ENCODE data around the gene CNIH1. TPM values are rescaled to one million over a fixed set of nuclear protein-coding genes. Genes with fewer than 3 reads are reported as not detected.

CNIH1 gene
- total RNA-seq, 1 experiment from 2014 or later, result 118 TPM

DNA sequence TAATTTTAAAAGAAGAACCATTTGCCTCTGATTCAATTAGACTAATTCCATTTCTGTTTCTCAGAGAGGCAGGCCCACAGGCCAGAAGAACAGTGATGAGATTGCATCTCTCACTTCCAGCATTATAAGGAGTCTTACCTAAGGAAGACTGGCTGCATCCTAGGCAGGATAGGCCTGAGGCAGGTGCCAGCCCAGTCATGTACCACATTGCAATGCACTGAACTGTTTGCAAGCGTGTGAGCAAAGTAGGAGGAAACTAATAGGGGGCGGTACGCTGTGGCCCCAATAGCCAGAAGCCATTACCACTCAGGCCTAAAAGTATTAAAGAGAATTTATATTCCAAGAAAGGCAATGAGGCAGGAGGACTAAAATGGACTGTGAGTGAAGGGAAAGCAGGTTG is 12.1 kb upstream of the CNIH1 start:
- Mint-ChIP-seq H3K27me3 (ENCODE audit: unreplicated experiment) (no peaks in the 10 kb centered on the region), H3K4me3 (ENCODE audit: low read depth, unreplicated experiment) (no peak overlapping the region), H3K27ac (ENCODE audit: unreplicated experiment) (no peak overlapping the region), H3K9me3 (ENCODE audit: low read depth, unreplicated experiment) (no peaks in the 10 kb centered on the region), H3K4me1 (ENCODE audit: low read depth, unreplicated experiment) (no peaks in the 10 kb centered on the region), H3K36me3 (ENCODE audit: insufficient read depth, unreplicated experiment) (no peaks in the 10 kb centered on the region)
- intact Hi-C loops (cut with micrococcal nuclease; ENCODE audit: unreplicated experiment), result no loop called here
- TF ChIP-seq, protein P1, sequence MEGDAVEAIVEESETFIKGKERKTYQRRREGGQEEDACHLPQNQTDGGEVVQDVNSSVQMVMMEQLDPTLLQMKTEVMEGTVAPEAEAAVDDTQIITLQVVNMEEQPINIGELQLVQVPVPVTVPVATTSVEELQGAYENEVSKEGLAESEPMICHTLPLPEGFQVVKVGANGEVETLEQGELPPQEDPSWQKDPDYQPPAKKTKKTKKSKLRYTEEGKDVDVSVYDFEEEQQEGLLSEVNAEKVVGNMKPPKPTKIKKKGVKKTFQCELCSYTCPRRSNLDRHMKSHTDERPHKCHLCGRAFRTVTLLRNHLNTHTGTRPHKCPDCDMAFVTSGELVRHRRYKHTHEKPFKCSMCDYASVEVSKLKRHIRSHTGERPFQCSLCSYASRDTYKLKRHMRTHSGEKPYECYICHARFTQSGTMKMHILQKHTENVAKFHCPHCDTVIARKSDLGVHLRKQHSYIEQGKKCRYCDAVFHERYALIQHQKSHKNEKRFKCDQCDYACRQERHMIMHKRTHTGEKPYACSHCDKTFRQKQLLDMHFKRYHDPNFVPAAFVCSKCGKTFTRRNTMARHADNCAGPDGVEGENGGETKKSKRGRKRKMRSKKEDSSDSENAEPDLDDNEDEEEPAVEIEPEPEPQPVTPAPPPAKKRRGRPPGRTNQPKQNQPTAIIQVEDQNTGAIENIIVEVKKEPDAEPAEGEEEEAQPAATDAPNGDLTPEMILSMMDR (IDR thresholded peaks at IDR 0.05; ENCODE audit: unreplicated experiment), result no peak
- CTCF ChIA-PET, result no interaction called here
- BruUV-seq (replicated peaks), result no TSS peak
- no peak for DNase-seq

DNA sequence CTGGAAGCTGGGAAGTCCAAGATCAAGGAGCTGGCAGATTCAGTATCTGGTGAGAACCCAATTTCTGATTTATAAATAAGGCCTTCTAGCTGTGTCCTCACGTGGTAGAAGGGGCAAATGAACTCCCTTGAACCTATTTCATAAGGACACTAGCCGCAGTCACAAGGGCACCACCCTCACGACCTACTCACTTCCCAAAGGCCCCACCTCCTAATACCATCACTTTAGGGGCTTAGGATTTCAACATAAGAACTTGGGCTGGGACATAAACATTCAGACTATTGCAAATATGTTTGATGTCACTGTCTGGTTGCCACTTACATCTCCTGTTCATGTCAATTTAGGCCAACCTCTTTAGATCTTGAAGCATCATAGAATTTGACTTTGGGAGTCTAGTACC is 10.8 kb upstream of the CNIH1 start:
- Mint-ChIP-seq H3K36me3 (ENCODE audit: insufficient read depth, unreplicated experiment) (no peaks in the 10 kb centered on the region), H3K9me3 (ENCODE audit: low read depth, unreplicated experiment) (no peaks in the 10 kb centered on the region), H3K27ac (ENCODE audit: unreplicated experiment) (no peak overlapping the region), H3K27me3 (ENCODE audit: unreplicated experiment) (no peaks in the 10 kb centered on the region), H3K4me3 (ENCODE audit: low read depth, unreplicated experiment) (no peak overlapping the region), H3K4me1 (ENCODE audit: low read depth, unreplicated experiment) (peaks cover under 1% of the 10 kb centered on the region)
- CTCF ChIA-PET, result no interaction called here
- TF ChIP-seq, protein P1 (IDR thresholded peaks at IDR 0.05; ENCODE audit: unreplicated experiment), result no peak
- no peak for DNase-seq
- BruUV-seq (replicated peaks), result no TSS peak
- intact Hi-C loops (cut with micrococcal nuclease; ENCODE audit: unreplicated experiment), result no loop called here

DNA sequence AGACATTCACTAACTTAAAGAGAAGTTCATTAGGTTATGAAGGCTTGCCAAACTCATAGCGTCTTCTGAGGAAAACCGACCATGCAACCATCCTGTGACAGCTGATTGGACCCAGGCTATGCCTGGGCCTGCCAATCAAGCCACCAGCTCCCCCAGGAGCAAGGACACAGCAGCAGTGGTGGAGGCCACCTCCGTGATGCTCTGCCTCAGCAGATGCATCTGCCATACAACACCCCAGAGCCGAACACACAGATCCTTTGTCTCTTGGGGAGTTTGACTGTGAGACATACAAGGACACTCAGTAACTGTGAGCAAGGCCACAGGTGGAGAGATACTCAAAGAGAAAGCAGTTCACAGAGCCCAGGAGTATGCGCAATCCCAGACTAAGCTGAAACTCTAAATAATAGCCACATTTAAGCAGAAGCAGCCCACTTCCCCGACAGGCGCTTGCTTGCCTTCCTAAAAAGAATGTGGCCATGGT is 10.0 kb upstream of the CNIH1 start:
- TF ChIP-seq, protein P1 (IDR thresholded peaks at IDR 0.05; ENCODE audit: unreplicated experiment), result no peak
- CTCF ChIA-PET, result no interaction called here
- no peaks in the 10 kb centered on the region for H3K9me3 Mint-ChIP-seq (ENCODE audit: low read depth, unreplicated experiment)
- H3K27ac Mint-ChIP-seq (ENCODE audit: unreplicated experiment), result no peak overlapping the region
- H3K4me1 Mint-ChIP-seq (ENCODE audit: low read depth, unreplicated experiment), result peaks cover 9% of the 10 kb centered on the region
- no peaks in the 10 kb centered on the region for H3K36me3 Mint-ChIP-seq (ENCODE audit: insufficient read depth, unreplicated experiment)
- H3K4me3 Mint-ChIP-seq (ENCODE audit: low read depth, unreplicated experiment), result no peak overlapping the region
- intact Hi-C loops (cut with micrococcal nuclease; ENCODE audit: unreplicated experiment), result no loop called here
- DNase-seq, result no peak
- H3K27me3 Mint-ChIP-seq (ENCODE audit: unreplicated experiment), result no peaks in the 10 kb centered on the region
- BruUV-seq (replicated peaks), result no TSS peak

DNA sequence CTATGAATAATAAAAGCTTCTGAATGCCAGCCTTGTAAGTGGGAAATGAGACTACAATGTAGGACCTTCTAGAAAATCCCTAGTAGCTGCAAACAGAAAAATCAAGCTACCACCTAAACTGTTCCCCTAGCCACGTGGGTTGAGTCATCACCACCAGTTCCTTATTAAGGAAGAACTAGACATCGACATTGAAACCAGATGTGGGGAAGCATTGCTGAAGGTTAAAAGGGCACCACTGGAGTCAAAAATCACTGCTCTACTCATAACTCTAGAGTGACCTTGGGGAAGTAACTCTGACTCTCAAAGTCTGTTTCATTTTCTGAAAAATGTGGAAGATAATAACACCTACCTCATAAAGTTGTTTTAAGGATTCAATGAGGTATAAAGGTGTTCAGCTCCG is 9.4 kb upstream of the CNIH1 start:
- Mint-ChIP-seq H3K27me3 (ENCODE audit: unreplicated experiment) (no peaks in the 10 kb centered on the region), H3K9me3 (ENCODE audit: low read depth, unreplicated experiment) (no peaks in the 10 kb centered on the region), H3K4me1 (ENCODE audit: low read depth, unreplicated experiment) (peaks cover 14% of the 10 kb centered on the region), H3K36me3 (ENCODE audit: insufficient read depth, unreplicated experiment) (no peaks in the 10 kb centered on the region), H3K4me3 (ENCODE audit: low read depth, unreplicated experiment) (no peak overlapping the region), H3K27ac (ENCODE audit: unreplicated experiment) (no peak overlapping the region)
- TF ChIP-seq, protein P1 (IDR thresholded peaks at IDR 0.05; ENCODE audit: unreplicated experiment), result no peak
- CTCF ChIA-PET, result no interaction called here
- DNase-seq, result no peak
- intact Hi-C loops (cut with micrococcal nuclease; ENCODE audit: unreplicated experiment), result no loop called here
- no TSS peak for BruUV-seq (replicated peaks)

Measured in Calu3 (cell line).